ENCODE data around the gene COQ4.

Gene COQ4

GRCh38 chr9:128340691-128341434, 18.2 kb downstream of the COQ4 start:
- ATAC-seq = peak; percentile 50
- no peak for DNase-seq

GRCh38 chr9:128341435-128341849, 18.8 kb downstream of the COQ4 start:
- ATAC-seq = peak; percentile 70

GRCh38 chr9:128342971-128343680, 20.5 kb downstream of the COQ4 start:
- ATAC-seq = no peak

More at GRCh38 chr9:128341435-128341849, 18.8 kb downstream of the COQ4 start:
- DNase-seq = peak; percentile 77

GRCh38 chr9:128343855-128344254, 21.2 kb downstream of the COQ4 start:
- ATAC-seq = no peak

More at GRCh38 chr9:128342971-128343680, 20.5 kb downstream of the COQ4 start:
- no peak for DNase-seq

GRCh38 chr9:128344931-128345605, 22.4 kb downstream of the COQ4 start:
- no peak for DNase-seq
- ATAC-seq = no peak

More at GRCh38 chr9:128343855-128344254, 21.2 kb downstream of the COQ4 start:
- DNase-seq = no peak

- no peak for DNase-seq
These were observed 26.5 kb downstream of the COQ4 start for GRCh38 chr9:128349125-128349524.

GRCh38 chr9:128349772-128350171, 27.1 kb downstream of the COQ4 start:
- DNase-seq = no peak

More at GRCh38 chr9:128349125-128349524, 26.5 kb downstream of the COQ4 start:
- no peak for ATAC-seq

GRCh38 chr9:128355451-128355850, 32.8 kb downstream of the COQ4 start:
- no peak for ATAC-seq
- no peak for DNase-seq

More at GRCh38 chr9:128349772-128350171, 27.1 kb downstream of the COQ4 start:
- no peak for ATAC-seq

- ATAC-seq = no peak
- DNase-seq = no peak
These were observed 35.5 kb downstream of the COQ4 start for GRCh38 chr9:128358090-128358489.

GRCh38 chr9:128358861-128359260, 36.2 kb downstream of the COQ4 start:
- ATAC-seq (no peak), DNase-seq (no peak)

- no peak for DNase-seq
- ATAC-seq = no peak
These were observed 38.2 kb downstream of the COQ4 start for GRCh38 chr9:128360826-128361225.

- peak; percentile 5 for ATAC-seq
These were observed 38.8 kb downstream of the COQ4 start for GRCh38 chr9:128361296-128361985.

GRCh38 chr9:128361986-128362646, 39.5 kb downstream of the COQ4 start:
- peak; percentile 72 for DNase-seq
- peak; percentile 85 for ATAC-seq

More at GRCh38 chr9:128361296-128361985, 38.8 kb downstream of the COQ4 start:
- no peak for DNase-seq

GRCh38 chr9:128362774-128363173, 40.1 kb downstream of the COQ4 start:
- no peak for ATAC-seq
- no peak for DNase-seq

GRCh38 chr9:128365525-128365924, 42.9 kb downstream of the COQ4 start:
- ATAC-seq = no peak
- no peak for DNase-seq

- ATAC-seq (no peak), DNase-seq (no peak)
These were observed 46.5 kb downstream of the COQ4 start for GRCh38 chr9:128369024-128369706.

GRCh38 chr9:128370367-128370751, 47.7 kb downstream of the COQ4 start:
- no peak for ATAC-seq

GRCh38 chr9:128370752-128371629, 48.4 kb downstream of the COQ4 start, which contains the start of gene URM1:
TSS of gene URM1 (plus strand) at chr9:128371374. CDS start at chr9:128371381, 7 bp downstream.
- ATAC-seq (peak; percentile 99), DNase-seq (peak; percentile 96)

More at GRCh38 chr9:128370367-128370751, 47.7 kb downstream of the COQ4 start:
- DNase-seq = no peak

- ATAC-seq = peak; percentile 46
These were observed 49.0 kb downstream of the COQ4 start for GRCh38 chr9:128371630-128372117.

More at GRCh38 chr9:128371630-128372117, 49.0 kb downstream of the COQ4 start:
- no peak for DNase-seq
